MCF 10A (cell line): ENCODE results near the gene SCN2B. TPM values are rescaled to one million over a fixed set of nuclear protein-coding genes. Genes with fewer than 3 reads are reported as not detected.
"Not testable (repeated sequence)": the region's sequence is repeated elsewhere in the genome, so short reads cannot be mapped to it uniquely, and the experiment has no call there.

Source experiments
- BruUV-seq: library from RNA; stranded (reverse); fragments of 400-500 nt; replicated peaks from 2 replicates; lab custom pipeline; 2021; lab: Mats Ljungman, UMichigan
- CTCF ChIA-PET: fragments of 300-600 bp; sonication (Branson Sonifier 250); formaldehyde crosslinking; extraction: SDS; loops from one replicate; lab custom pipeline; 2021; ENCODE audit warnings: antibody characterized with exemption, inconsistent platforms; lab: Yijun Ruan, JAX
- POLR2A ChIA-PET: fragments of 300-600, 350-650 bp; sonication (Branson Sonifier 250); formaldehyde crosslinking; extraction: SDS; loops from one replicate; lab custom pipeline; 2020; ENCODE audit warnings: antibody characterized with exemption, inconsistent platforms; lab: Yijun Ruan, JAX
- DNase-seq: peaks from one replicate; pipeline ENCODE4 v3.0.0-alpha.2; 2018; ENCODE audit not compliant: unreplicated experiment
- H3K27ac Mint-ChIP-seq: one replicate; pipeline ENCODE4 v1.8.0; 2022; ENCODE audit warnings: mild to moderate bottlenecking, low read depth, mixed read lengths; ENCODE audit not compliant: unreplicated experiment
- H3K27me3 Mint-ChIP-seq: one replicate; pipeline ENCODE4 v1.8.0; 2022; ENCODE audit warnings: mixed read lengths; ENCODE audit not compliant: insufficient read depth, unreplicated experiment
- H3K36me3 Mint-ChIP-seq: one replicate; pipeline ENCODE4 v1.8.0; 2022; ENCODE audit warnings: mild to moderate bottlenecking, moderate library complexity, mixed read lengths; ENCODE audit not compliant: insufficient read depth, unreplicated experiment
- H3K4me1 Mint-ChIP-seq: one replicate; pipeline ENCODE4 v1.8.0; 2022; ENCODE audit warnings: mixed read lengths; ENCODE audit not compliant: insufficient read depth, unreplicated experiment
- H3K4me3 Mint-ChIP-seq: one replicate; pipeline ENCODE4 v1.8.0; 2022; ENCODE audit warnings: mild to moderate bottlenecking, moderate library complexity, mixed read lengths; ENCODE audit not compliant: unreplicated experiment
- H3K9me3 Mint-ChIP-seq: one replicate; pipeline ENCODE4 v1.8.0; 2022; ENCODE audit warnings: mixed read lengths; ENCODE audit not compliant: unreplicated experiment
- CTCF ChIP-seq: fragments of 200-600 bp; IDR thresholded peaks from one replicate; pipeline ENCODE4 v1.8.0; 2022; ENCODE audit warnings: antibody characterized with exemption, mild to moderate bottlenecking; ENCODE audit not compliant: unreplicated experiment
- intact Hi-C: fragments of 100-400 bp; cut with micrococcal nuclease; formaldehyde crosslinking; loops from 2 replicates; pipeline ENCODE4 v1.14.1; 2022
- total RNA-seq: library from RNA; stranded (reverse); gene quantifications from 2 replicates; pipeline ENCODE4 v1.2.3, GENCODE V29; 2022

The SCN2B gene
- total RNA-seq, 1 experiment from 2014 or later: not detected

DNA sequence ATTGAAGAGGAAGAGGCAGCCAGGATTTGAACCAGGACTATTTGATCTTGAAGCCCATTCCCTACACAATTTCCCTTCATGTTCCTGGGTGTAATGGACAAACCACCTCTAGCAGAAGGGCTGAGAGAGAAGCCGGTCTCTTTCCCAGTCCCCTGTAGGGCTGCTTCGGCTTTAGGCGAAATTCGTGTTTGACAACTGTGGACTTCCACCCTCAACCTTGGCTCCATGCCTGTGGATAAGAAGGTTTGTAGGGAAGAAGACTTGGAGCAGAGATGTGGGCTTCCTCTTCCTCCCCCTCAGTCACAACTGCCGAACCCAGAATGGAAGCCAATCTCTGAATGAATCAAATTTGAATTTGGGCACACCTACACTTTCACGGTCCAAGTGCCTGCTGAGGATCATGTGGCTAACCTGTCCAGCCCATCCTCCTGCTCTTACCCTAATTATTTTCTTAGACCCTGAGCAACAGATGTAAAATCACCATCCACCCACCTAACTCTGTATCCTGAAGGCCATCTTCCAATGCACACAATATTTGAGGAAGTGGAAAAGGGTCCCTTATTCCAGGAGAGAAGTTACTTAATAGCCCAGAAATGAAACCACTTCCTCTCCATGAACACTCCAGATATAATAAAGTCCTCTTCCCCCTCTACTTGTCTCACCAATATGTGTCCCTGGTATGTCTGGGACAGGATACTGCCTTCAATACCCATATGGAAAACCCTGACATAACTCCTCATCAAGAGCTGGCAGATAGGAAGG, 10.1 kb upstream of the SCN2B start:
- intact Hi-C loops: no loop called here
- no TSS peak for BruUV-seq
- CTCF ChIA-PET: interaction anchor here (0.9 to 2.5 kb wide), 2 partner anchors 8 to 15 kb away, joined by 4 to 13 read pairs; no protein-coding TSS in a partner anchor
- Mint-ChIP-seq H3K27ac (no peak overlapping the region), H3K27me3 (peaks cover 38% of the 10 kb centered on the region), H3K4me3 (no peak overlapping the region), H3K4me1 (no peaks in the 10 kb centered on the region), H3K36me3 (no peaks in the 10 kb centered on the region), H3K9me3 (no peaks in the 10 kb centered on the region)
- POLR2A ChIA-PET: no interaction called here
- TF ChIP-seq CTCF: no peak
- DNase-seq: no peak

DNA sequence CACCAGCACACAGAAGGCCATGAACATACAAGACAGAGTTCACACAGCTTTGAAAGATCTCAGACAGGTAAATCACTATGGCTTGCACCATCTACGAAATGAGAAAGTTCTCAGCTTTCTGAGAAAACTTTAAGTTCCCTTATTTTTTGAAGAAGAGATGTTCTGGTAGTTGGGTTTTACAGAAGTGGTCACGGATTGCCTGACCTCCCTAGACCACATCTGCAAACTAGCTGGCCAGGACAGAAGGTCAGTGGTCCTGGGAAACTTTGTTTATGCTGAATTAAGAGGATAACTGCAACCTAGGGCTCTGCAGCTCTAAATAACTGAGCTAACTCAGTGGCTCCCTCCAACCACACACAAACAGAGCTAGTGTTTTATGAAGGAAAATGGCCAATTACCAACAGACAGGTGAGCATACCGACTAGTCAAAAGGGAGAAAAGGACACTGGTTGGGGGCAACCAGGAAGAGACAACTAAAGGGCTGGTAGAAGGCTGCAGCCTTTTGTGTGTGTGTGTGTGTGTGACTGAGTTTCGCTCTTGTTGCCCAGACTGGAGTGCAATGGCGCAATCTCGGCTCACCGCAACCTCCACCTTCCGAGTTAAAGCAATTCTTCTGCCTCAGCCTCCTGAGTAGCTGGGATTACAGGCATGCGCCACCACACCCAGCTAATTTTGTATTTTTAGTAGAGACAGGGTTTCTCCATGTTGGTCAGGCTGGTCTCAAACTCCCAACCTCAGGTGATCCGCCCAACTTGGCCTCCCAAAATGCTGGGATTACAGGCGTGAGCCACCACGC, 8.5 kb upstream of the SCN2B start:
- BruUV-seq: no TSS peak
- POLR2A ChIA-PET: interaction anchor here (0.8 kb wide), 1 partner anchor 10 kb away, joined by 3 read pairs; no protein-coding TSS in a partner anchor
- no peak for TF ChIP-seq CTCF
- H3K36me3 Mint-ChIP-seq: no peaks in the 10 kb centered on the region
- no peak overlapping the region for H3K4me3 Mint-ChIP-seq
- no peaks in the 10 kb centered on the region for H3K9me3 Mint-ChIP-seq
- CTCF ChIA-PET: interaction anchor here (0.6 to 2.5 kb wide), 4 partner anchors 9 to 131 kb away, joined by 3 to 13 read pairs (median 4); no protein-coding TSS in a partner anchor
- DNase-seq: no peak
- intact Hi-C loops: no loop called here
- no peak overlapping the region for H3K27ac Mint-ChIP-seq
- H3K27me3 Mint-ChIP-seq: peaks cover 34% of the 10 kb centered on the region
- no peaks in the 10 kb centered on the region for H3K4me1 Mint-ChIP-seq

GRCh38 chr11:118183691-118184090, 7.3 kb upstream of the SCN2B start:
- POLR2A ChIA-PET, DNase-seq, H3K27ac Mint-ChIP-seq, H3K9me3 Mint-ChIP-seq, intact Hi-C loops, H3K4me1 Mint-ChIP-seq, H3K36me3 Mint-ChIP-seq, BruUV-seq, H3K4me3 Mint-ChIP-seq: not testable (repeated sequence)
- peaks cover 22% of the 10 kb centered on the region for H3K27me3 Mint-ChIP-seq
- CTCF ChIA-PET: interaction anchor here (2.5 kb wide), 1 partner anchor 13 kb away, joined by 13 read pairs; no protein-coding TSS in a partner anchor

DNA sequence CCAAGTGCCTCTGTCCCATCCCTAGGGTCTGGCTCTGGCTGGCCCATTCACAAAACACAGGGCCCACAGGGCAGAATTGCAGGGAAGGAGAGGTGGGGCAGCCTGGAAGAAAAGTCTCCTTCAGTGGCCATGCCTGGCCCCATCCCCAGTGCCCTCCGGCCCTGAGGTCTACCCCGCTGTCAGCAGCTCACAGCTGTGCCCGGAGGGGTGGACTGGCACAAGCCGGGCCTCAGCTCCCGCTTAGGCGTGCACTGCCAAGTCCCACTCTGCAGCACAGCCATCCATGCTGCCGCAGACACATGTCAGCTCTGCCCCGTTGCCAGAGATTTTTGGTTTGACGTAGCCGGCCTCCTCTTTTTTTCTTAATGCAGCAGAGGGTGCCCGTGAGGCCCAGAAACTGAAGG, 3.9 kb upstream of the SCN2B start:
- H3K9me3 Mint-ChIP-seq: no peaks in the 10 kb centered on the region

More for the DNA sequence above, 3.9 kb upstream of the SCN2B start:
- intact Hi-C loops: no loop called here
- POLR2A ChIA-PET: no interaction called here
- no TSS peak for BruUV-seq
- DNase-seq: no peak
- no peak for TF ChIP-seq CTCF
- CTCF ChIA-PET: interaction anchor here (0.7 to 3.9 kb wide), 4 partner anchors 9 to 700 kb away, joined by 3 to 39 read pairs (median 4); no protein-coding TSS in a partner anchor
- no peak overlapping the region for H3K4me3 Mint-ChIP-seq
- peaks cover 5% of the 10 kb centered on the region for H3K27me3 Mint-ChIP-seq
- H3K27ac Mint-ChIP-seq: no peak overlapping the region
- peaks cover 1% of the 10 kb centered on the region for H3K4me1 Mint-ChIP-seq
- H3K36me3 Mint-ChIP-seq: no peaks in the 10 kb centered on the region
